ENCODE data around the gene CLDN18.

GRCh38 chr3:138078096-138078495 is 68.1 kb downstream of the CLDN18 start:
- TF ChIP-seq CTCF (conservative IDR thresholded peaks at IDR 0.05; ENCODE audit: low read length): no peak
- no peak for TF ChIP-seq EZH2phosphoT487 (IDR thresholded peaks at IDR 0.05; ENCODE audit: borderline replicate concordance, low read depth, low read length)

All from OCI-LY7 (cell line).